Left ventricle myocardium inferior (tissue), 1 donor: ENCODE measurements around the gene ASTN2. TPM values are rescaled to one million over a fixed set of nuclear protein-coding genes. Genes with fewer than 3 reads are reported as not detected.

Source experiments
- DNase-seq: peaks from one replicate; pipeline ENCODE4 v3.0.0-alpha.2; 2020
- H3K27ac ChIP-seq: fragments of 200-600 bp; replicated peaks from 2 replicates; pipeline ENCODE4 v1.8.0; 2021
- H3K27me3 ChIP-seq: fragments of 200-600 bp; 2 replicates; pipeline ENCODE4 v1.8.0; 2021; ENCODE audit warnings: low read depth
- H3K36me3 ChIP-seq: fragments of 200-600 bp; 2 replicates; pipeline ENCODE4 v1.8.0; 2021
- H3K4me1 ChIP-seq: fragments of 200-600 bp; 2 replicates; pipeline ENCODE4 v1.8.0; 2021
- H3K4me3 ChIP-seq: fragments of 200-600 bp; 2 replicates; pipeline ENCODE4 v1.8.0; 2021; ENCODE audit warnings: mild to moderate bottlenecking, moderate library complexity
- H3K9me3 ChIP-seq: fragments of 200-600 bp; replicated peaks from 2 replicates; pipeline ENCODE4 v1.8.0; 2021
- CTCF ChIP-seq: fragments of 200-600 bp; IDR thresholded peaks from 2 replicates; pipeline ENCODE4 v1.8.0; 2021; ENCODE audit warnings: antibody characterized with exemption, mild to moderate bottlenecking, borderline replicate concordance
- intact Hi-C: fragments of 100-400 bp; cut with micrococcal nuclease; formaldehyde crosslinking; loops from one replicate; pipeline ENCODE4 v1.11.0; 2022
- total RNA-seq: library from RNA; stranded (reverse); fragmentation: NEBNext Ultra II Directional; extraction: Animal tissue kit (Norgen Biotek cat#: 25700); gene quantifications from one replicate; pipeline ENCODE4 v1.2.1, GENCODE V29; 2021
- donor health status: DM: no; HTN: yes; CAD: no; lungs with severe emphysema.

Gene ASTN2
- total RNA-seq, 1 donor from 2014 or later: 6.1 TPM

- Histone ChIP-seq H3K9me3 (no peaks in the 10 kb centered on the region), H3K4me3 (no peak overlapping the region), H3K27me3 (no peaks in the 10 kb centered on the region), H3K4me1 (no peaks in the 10 kb centered on the region), H3K27ac (no peak overlapping the region), H3K36me3 (no peaks in the 10 kb centered on the region)
- no peak for DNase-seq
- no peak for TF ChIP-seq CTCF
- intact Hi-C loops: no loop called here
Observed at GRCh38 chr9:117060963-117061362, 353.9 kb downstream of the ASTN2 start.

DNA sequence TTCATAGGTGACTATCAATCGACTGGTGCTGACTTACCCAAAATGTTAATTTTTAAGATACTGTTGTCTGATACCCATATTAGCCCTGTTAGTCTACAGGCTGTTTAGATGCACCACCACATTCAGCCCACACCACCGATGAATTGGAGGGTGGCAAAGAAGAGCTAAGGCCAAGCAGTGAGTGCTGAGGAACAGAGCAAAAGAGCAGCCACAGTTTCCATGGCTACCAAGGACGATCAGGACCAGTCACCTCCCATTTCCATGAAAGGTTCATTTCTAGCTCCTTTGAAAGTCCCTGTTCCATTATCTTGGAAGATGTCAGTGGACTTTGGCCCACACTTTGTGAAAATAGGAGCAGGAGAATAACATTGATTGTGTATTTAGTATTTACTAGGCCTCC, 364.9 kb downstream of the ASTN2 start:
- DNase-seq: no peak
- no peak overlapping the region for H3K27ac ChIP-seq
- H3K36me3 ChIP-seq: no peaks in the 10 kb centered on the region
- no peaks in the 10 kb centered on the region for H3K9me3 ChIP-seq
- H3K27me3 ChIP-seq: no peaks in the 10 kb centered on the region
- no peak overlapping the region for H3K4me3 ChIP-seq
- TF ChIP-seq CTCF: no peak
- no peaks in the 10 kb centered on the region for H3K4me1 ChIP-seq
- intact Hi-C loops: no loop called here

DNA sequence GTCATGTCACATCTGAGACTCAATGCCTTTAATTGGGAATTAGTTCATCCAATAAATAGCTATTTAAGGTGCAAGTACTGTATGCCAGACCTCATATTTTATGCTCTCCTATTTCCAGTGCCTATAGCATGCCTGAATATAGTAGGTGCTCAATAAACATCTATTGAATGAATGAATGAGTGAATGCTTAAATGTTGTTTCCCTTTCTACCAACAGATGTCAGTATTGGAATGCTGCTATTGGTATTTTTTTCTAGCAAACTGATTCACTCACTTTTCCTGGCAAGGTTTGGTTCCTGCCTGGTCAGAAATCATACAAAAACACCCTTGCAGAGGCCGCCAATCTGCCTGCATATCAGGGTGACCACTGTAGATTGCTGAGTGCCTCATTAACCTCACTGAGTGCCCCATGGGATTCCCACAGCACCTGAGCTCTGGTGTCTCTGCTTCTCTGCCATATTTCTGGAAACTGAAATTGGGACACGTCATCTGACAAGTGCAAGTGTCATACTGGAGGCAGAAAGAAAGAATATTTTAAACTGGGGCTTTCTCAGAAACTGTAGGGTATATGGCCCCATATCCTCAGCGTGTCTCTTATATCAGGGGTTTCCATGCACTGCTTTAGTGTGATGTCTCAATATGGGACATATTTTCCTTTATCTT, 368.1 kb downstream of the ASTN2 start:
- TF ChIP-seq CTCF: no peak
- no peak overlapping the region for H3K4me3 ChIP-seq
- no peaks in the 10 kb centered on the region for H3K4me1 ChIP-seq
- no peak overlapping the region for H3K27ac ChIP-seq
- H3K27me3 ChIP-seq: peaks cover 5% of the 10 kb centered on the region
- no peaks in the 10 kb centered on the region for H3K9me3 ChIP-seq
- no peaks in the 10 kb centered on the region for H3K36me3 ChIP-seq
- intact Hi-C loops: no loop called here
- no peak for DNase-seq

DNA sequence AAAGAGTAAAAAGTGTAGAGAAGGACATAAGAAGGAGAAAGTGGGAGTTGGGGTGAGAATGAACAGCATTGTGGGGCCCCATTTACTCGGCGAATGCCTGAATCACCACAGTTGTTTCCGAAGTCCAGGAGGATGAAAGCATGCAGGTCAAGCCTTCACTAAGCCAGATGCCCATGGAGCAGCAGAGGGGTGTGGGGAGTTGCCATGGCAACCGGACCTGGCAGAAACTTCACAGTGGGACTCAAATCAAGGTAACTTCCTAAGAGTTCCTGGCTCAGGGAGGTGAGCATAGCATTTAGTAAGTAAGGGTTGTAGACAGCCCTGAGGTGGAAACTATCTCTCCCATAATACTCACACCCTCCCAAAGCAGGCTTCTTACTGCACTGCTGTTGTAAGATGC, 370.6 kb downstream of the ASTN2 start:
- H3K4me1 ChIP-seq: no peaks in the 10 kb centered on the region
- peaks cover 5% of the 10 kb centered on the region for H3K27me3 ChIP-seq
- intact Hi-C loops: no loop called here

DNA sequence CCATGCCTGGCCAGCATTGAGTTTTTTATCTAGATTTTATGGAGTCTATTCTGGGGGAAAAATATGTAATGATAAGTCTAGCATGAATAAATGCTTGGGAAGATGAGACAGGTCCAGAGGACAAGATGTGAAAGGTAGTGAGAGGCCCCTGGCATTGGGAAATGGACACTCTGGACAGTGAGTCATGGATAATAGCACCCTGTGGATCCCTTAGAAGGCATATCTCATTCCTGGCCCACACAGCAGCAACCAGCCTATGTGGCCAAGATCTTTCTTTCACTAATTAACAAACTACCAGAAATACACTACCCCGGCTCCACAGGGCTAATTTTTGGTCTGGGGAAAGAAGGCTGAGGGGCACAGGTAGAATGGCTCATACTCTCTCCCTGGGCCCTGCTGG, 371.7 kb downstream of the ASTN2 start:
- intact Hi-C loops: no loop called here
- no peaks in the 10 kb centered on the region for H3K4me1 ChIP-seq
- no peak for TF ChIP-seq CTCF

More for the DNA sequence above, 370.6 kb downstream of the ASTN2 start:
- Histone ChIP-seq H3K4me3 (no peak overlapping the region), H3K9me3 (no peaks in the 10 kb centered on the region), H3K27ac (no peak overlapping the region), H3K36me3 (no peaks in the 10 kb centered on the region)
- DNase-seq: no peak
- TF ChIP-seq CTCF: no peak

DNA sequence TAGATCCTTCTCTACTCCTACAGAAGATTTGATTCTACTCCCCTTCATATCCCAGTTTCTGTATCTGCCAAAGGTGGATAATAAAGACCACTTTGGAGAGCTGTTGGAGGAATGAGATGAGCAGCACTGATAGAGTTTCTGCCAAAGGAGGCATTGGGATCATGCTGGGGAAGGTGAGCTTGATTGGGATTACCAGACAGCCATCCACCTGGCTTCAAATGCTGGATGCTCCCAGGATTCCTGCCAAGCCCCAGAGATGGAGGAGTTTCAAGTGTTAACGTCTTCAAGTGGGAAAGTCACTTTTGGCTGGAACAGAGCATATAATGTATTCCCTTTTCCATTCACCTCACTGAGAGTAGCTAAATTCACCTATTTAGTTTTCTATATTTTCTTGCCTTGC, 379.3 kb downstream of the ASTN2 start:
- no peaks in the 10 kb centered on the region for H3K36me3 ChIP-seq
- no peaks in the 10 kb centered on the region for H3K4me1 ChIP-seq
- H3K4me3 ChIP-seq: no peak overlapping the region
- DNase-seq: no peak
- intact Hi-C loops: no loop called here
- no peak overlapping the region for H3K27ac ChIP-seq
- peaks cover 3% of the 10 kb centered on the region for H3K27me3 ChIP-seq
- TF ChIP-seq CTCF: no peak
- H3K9me3 ChIP-seq: no peaks in the 10 kb centered on the region

More for the DNA sequence above, 371.7 kb downstream of the ASTN2 start:
- H3K27ac ChIP-seq: no peak overlapping the region
- no peaks in the 10 kb centered on the region for H3K9me3 ChIP-seq
- no peak for DNase-seq
- H3K27me3 ChIP-seq: peaks cover 5% of the 10 kb centered on the region
- no peaks in the 10 kb centered on the region for H3K36me3 ChIP-seq
- no peak overlapping the region for H3K4me3 ChIP-seq
